NCI-H1048 (cell line): ENCODE data around the gene PSMC1.
"Not testable (repeated sequence)": the region's sequence is repeated elsewhere in the genome, so short reads cannot be mapped to it uniquely, and the experiment has no call there.

ENCODE experiments used
- DNase-seq: peaks from one replicate; lab custom pipeline; 2025; lab: John Stamatoyannopoulos, UW

Gene PSMC1

DNA sequence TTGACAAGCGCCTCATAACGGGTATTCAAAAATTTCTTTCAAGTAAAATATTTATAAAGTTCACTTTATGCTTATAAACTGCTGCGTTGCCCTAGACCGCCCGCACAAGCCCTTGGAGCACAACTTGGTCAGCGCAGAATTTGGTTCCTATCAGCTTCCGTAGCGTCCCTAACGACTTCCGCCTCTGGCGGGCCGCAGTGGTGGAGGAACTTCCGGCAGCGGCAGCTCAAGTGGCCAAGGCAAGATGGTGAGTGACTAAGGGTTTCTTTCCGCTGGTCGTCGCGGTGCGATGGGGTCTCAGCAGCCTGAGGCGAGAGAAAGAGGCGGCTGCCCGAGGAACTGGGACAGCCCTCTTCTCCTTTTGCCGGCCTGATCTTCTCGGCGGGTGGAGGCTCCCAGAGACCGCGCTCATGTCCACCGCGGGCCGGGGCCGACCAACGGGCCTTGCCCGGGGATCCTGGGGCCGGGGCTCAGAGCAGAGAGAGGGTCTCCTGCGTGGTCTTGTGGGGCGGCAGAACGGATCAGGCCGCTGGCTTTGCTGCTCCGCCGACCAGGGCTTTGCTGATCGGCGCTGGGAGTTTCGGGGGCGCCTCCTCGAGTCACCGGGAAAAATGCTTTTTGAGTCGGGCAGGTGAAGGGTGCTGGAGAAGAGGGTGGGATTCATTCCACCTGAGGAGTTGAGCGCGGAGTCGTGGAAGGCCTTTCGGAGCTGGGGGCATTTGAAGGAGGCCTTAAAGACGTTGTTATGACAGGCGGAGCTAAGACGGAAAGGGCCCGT, at the start of gene PSMC1:
Gene PSMC1 (plus strand): TSS at position 200 of the 778 bp plus-strand sequence. CDS start 45 bp downstream, at position 245.
- DNase-seq, result peak; percentile 76

DNA sequence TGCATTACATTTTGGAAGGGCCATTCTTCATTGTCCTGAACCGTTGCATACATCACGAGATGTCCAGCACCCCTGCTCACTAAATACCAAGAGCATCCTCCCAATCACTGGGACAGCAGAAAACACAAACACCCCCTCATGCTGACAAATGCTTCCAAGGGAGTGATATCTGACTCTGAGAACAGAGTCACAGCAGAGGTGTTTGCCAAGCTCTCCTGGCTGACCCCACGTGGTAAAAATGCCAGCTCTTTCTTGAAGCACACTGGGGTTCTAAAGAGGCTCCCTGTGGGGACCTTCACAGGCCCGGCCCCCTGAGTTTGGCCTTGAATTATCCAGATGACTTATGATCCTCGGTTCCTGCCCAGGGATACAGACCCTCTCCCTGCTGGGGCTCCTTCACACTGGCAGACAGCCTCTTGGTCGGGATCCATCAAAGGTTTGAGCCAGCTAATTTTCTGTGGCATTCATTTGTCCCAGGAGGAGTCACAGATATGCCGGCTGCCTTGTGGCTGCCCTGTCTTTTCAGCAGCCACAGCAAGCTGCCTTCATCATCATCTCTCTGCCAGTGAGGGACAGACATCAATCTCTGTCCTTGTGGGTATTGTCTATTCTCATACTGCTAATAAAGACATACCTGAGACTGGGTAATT, 43.1 kb upstream of the PSMC1 start:
- DNase-seq, result no peak

DNA sequence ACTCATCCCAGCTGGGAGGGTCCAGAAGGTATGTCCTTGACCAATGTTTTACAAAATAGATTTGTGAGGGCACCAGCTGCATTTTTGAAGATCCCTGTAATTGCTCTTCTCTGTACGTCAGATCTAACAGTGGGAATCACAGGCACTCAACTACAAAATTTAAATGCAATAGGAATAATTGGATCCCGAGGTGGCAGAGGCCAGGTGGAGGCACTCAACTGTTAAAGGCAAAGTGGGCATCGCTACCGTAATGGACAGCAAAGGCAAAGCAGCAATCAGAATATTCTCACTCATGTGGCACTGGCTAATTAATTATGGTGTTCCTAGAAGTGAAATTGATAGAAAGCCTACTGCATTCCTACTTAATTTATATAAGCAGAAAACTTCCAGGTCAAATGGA, 27.9 kb upstream of the PSMC1 start:
- no peak for DNase-seq

DNA sequence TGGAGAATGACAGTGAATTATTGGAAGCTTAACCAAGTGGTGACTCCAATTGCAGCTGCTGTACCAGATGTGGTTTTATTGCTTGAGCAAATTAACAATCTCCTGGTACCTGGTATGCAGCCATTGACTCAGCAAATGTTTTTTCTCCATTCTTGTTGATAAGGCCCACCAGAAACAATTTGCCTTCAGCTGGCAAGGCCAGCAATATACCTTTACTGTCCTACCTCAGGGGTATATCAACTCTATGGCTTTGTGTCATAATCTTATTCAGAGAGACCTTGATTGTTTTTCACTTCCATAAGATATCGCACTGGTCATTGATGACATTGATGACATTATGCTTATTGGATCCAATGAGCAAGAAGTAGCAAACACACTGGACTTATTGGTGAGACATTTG, 26.4 kb upstream of the PSMC1 start:
- not testable (repeated sequence) for DNase-seq

DNA sequence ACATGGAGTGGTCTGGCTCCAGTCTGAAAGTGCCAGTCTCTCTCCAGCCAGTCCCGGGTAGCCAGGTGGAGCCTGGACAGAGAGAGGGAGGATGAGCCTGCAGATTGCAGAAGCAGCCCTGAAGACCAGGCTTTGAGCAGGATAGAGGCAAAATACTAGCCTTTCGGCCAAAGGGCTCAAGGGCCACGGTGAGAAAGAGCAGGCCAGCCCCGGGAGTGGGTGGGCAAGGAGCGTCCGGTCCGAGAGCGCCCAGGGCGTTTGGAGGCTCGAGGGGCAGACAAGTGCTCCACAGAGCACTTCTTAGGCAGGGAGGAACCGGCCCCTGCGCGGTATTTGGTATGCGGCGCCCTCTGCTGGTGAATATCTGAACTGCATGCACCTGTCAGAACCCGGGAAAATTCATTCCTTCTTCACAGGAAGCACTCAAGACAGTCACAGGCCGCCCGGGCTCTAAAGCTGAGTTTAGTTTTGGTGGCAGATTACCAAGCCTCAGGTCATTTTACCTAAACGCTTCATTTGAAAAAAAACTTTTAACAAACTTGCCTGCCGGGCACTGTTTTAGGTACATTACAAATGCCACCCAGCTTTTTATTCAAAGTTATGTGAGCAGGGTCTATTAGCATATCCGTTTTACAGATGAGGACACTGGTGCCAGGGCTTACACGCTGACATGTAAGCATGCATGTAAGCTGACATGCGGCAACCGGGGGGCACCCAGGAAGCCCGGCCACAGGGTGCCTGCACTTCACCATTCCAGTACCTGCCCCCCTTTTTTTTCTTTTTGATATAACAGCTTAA, 21.0 kb upstream of the PSMC1 start:
- DNase-seq, result no peak

DNA sequence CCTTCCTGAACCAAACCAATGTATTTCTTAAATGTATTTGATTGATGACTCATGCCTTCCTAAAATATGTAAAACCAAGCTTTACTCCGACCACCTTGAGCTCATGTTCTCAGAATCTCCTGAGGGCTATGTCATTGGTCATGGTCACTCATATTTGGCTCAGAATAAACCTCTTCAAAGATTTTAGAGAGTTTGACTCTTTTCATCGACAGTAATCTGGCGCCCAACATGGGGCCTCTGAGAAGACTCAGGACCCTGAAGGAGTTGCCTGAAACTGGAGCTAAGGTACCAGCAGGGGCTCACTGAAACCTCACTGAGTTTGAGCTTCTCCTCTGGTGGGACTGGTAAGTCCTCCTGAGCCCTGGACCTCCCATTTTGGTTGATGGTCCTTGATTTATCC, 17.2 kb upstream of the PSMC1 start:
- DNase-seq, result no peak

DNA sequence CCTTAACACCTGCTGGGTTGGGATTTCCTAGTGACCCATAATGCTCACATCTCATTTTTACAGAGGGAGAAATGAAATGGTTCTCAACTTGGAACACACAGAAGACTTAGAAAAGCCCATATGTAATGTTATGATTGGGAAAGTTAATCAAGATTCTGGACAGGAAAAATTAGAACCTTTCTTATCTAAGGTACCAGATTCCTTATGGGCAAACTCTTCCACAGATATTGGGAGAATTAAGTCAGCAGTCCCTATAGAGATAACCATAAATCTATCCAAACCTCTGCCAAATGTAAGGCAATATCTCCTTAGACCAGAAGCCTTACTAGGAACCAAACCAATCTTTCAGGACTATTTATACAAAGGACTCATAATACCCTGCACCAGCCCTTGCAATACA, 13.9 kb upstream of the PSMC1 start:
- no peak for DNase-seq

DNA sequence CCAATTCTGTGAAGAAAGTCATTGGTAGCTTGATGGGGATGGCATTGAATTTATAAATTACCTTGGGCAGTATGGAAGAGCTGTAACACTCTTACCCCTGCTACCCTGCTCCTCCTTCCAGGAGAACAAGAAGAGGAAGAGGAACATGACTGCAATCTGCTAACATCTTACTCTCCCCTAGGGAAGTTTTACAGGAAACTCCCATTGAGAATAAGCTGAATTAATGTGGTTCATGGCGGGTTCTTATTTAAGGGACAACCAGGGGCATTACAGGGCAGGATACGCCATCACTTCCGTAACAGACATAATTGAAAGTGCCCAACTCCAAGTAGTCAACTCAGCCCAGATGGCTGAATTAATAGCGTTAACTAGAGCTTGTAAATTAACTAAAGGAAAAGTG, 9.4 kb upstream of the PSMC1 start:
- no peak for DNase-seq

DNA sequence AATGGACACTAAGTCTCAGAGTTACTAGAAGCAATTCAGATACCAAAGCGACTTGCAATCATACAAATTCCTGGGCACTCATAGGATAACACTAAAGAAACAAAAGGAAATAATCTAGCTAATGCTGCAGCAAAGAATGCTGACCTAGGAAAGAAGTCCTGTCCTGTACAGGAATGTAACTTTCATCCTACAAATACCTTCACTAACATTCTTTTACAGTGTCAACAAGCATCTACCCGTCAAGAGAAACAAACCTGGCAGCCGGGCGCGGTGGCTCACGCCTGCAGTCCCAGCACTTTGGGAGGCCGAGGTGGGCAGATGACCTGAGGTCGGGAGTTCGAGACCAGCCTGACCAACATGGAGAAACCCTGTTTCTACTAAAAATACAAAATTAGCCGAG, 8.9 kb upstream of the PSMC1 start:
- DNase-seq, result not testable (repeated sequence)

DNA sequence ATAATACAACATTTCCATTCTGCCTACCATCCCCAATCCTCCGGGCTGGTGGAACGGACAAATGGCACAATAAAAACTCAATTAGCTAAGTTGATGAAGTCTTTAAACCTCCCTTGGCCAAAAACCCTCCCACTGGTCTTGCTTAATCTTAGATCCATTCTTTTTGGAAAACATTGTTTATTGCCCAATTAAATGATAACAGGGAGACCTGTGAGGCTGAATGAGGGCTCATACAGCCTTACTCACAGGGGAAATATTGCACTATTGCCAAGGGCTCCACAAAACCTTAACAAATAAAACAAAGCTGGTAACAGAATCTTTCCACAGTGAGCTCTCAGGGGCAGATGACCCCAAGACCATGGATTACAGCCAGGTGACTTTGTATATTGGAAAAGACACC, 7.8 kb upstream of the PSMC1 start:
- no peak for DNase-seq

DNA sequence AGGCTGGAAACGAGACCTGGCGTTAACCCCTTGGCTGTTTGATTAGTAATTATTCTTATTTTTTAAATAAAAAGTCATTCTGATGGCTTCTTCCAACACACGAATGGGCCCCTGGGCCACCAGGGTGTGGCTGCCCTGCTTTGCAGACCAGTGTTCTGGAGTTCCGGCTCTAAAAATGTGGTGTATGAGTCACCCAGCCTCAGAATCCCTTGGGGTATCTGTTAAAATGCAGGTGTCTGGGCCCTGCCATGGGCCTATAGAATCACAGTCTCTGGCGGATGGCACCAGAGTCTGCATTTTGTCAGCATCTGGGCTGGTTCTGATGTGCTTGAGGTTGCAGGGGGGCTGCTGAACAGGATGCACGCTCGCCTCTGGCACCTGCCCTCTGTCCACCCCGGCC, 2.5 kb upstream of the PSMC1 start:
- no peak for DNase-seq

DNA sequence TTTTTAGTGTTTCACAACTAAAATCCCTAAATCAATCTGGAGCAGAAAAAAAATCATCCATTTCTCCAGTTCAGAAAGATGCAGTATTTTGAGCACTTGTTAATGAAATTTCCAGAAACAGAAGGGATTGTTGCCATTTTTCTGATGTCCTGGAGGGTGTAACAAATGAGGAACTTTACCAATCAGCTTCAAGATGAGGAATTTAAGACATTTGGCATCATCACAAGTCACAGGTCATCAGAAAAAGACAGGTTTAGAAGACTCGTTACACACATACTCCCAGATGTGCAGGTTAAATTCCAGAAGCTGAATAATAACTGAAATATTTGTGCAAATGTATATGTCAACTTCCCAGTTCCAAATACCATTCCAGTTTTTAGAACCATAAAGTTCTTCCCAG, 482 bp upstream of the PSMC1 start:
- no peak for DNase-seq

DNA sequence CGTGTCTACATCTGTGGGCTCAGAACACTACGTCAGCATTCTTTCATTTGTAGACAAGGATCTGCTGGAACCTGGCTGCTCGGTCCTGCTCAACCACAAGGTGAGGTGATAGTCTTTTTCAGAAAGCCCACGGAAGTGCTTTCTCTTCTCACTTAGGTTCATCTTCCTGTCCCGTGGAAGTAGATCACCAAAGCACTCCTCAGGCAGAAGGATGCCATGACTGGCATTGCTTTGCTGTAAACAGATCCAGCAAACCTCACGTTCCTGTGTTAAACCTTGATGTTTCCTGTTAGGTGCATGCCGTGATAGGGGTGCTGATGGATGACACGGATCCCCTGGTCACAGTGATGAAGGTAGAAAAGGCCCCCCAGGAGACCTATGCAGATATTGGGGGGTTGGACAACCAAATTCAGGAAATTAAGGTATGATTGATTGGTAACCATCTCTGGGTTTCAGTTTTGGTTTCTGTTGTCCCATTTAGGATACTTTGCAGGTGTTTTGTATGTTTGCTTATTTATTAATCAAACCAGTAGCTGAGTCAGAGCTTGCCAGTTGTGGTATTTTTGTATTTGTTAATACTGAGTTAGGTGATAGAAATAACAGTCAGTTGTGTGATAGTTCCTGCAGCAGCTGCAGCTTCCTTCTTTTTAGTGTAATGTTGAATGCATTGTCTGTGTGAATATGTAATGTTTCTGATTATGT, 7.5 kb downstream of the PSMC1 start:
- DNase-seq, result no peak

DNA sequence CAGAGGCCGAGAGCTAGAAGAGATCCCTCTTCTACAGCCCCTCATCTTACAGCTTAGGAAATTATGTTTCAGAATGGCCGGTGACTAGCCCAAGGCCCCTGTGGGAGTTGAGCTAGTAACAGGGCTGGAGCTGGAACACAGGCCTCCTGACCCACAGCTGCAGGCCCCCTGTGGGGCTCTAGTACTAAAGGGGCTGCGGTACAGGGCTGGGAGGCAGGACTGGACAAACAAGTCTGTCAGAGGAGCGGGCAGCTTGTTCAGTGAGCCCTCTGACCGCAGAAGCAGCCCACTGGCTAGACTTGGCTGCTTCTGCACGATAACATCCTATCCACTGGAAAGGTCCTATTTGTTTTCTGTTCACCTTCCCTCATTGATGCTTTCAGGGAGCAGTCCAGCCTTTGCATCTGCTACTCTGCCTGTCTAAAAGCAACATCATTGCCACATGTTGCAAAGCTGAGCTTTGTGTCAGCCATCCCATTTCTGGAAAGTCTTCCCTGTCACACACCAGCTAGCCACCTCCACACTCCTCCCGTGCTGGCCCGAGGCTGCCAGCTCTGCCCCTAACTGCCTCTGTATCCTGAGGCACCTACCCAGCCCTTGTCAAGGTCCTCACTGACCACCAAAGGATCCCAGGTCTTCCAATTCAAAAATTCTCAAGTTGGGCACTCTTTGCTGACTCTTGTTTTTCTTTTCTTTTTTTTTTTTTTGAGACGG, 10.2 kb downstream of the PSMC1 start:
- DNase-seq, result no peak

DNA sequence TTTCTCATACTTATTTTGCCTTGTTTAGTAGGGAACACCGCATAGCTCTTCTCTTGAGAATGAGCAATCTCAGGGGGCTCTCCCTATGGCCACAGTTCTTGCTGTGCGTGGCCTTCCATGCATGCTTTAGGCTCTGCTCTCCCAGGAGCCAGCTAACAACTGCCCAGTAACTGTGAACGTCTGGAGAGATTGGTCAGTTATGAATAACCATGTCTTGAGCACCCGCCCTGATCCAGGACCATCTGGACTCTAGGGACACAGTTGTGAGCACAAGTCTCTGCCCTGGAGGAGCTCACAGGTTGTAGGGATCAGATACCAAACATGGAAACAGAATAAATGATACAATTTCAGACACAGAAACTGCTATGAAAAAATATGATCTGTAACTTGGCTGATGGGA, 12.1 kb downstream of the PSMC1 start:
- DNase-seq, result no peak

DNA sequence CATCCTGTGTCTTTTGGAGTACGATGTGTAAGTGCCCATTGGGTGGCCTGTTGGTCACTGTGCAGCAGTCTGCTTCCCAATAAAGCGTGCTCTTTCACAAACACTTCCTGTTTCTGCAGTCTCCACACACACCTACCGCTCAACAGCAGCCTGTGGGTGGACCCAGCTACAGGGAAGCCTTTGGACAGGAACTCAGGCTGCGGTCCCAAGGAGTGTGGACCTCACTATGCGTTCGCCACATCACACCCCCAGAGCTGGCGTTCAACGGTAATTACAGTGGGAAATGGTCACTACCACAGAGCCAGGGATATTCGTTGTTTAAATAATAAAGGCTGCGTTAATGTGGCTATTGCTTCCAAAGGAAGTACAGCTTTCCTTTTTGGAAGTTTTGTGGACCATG, 16.2 kb downstream of the PSMC1 start:
- DNase-seq, result no peak

DNA sequence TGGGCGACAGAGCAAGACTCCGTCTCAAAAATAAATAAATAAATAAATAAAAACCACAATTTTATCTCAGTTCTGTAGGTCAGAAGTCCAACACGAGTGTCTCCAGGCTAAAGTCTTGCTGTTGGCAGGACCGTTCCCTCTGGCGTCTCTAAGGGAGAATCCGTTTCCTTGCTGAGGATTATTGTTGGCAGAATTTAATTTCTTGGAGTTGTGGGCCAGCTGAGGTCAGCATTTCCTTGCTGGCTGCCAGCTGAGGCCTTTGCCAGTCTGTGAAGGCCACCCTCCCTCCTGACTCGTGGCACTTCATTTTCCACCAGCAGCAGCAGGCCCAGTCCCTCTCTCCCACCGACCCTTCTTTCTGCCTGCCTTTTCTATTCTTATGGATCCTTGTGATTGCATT, 17.2 kb downstream of the PSMC1 start:
- no peak for DNase-seq

DNA sequence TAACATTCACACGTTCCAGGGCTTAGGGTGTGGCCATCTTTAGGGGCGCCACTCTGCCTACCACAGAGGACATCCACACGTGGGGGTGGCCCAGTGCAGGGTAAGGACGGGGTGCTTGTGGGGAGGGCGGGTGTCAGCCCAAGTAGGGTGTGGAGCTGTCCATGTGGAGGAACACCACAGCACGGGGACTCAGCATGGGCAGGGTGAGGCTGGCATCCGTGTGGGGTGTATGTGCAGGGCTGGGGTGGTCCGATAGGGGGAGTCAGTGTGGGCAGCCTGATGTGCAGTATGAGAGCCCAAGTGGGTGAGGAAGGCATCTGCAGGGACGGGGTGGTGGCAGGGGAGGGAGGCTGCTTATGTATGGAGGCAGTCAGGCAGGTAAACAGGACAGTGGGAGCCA, 17.7 kb downstream of the PSMC1 start:
- DNase-seq, result no peak

DNA sequence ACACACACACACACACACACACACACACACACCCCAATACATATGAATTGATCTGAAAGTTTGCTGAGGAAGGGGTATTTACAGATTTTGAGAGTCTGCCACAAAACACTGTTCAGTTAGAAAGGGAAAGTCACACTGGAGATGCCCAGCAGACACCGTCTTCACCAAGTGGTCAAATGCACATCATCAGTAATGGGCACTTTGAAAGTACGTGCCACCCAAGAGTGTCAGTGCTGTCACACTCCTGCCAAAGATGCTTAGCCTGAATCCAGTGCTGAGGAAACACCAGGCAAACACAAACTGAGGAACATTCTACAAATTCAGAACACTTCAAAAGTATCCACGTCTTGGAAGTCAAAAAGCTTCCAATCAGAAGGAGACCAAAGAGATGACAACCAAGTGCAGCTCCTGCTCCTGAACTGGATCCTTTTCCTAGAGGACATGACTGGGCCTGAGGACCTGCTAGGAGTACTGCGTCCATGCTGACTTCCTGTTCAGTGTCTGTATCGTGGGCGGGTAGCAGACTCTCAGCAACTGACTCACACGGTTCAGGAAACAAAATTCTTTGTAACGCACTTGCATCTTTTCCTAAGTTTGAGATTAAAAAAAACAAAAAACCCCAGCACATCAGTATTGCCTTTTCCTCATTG, 18.6 kb downstream of the PSMC1 start:
- DNase-seq, result no peak

DNA sequence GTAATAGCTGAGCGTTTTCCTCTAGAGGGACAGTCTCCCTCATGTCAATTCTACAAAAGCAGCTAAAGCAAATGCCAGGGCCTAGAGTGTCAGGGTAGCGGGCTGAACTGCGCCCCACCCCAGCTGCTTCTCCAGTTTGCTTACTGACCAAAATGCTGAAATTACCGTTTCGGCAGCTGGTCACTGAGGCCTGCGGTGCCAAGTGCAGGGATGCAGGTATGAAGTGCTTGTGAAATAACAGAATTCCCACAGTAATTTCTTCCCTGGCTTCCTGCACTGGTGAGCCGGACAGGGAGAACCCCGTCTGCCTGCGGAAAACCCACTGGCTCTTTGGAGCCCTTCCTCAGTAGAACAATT, 19.1 kb downstream of the PSMC1 start:
- no peak for DNase-seq

DNA sequence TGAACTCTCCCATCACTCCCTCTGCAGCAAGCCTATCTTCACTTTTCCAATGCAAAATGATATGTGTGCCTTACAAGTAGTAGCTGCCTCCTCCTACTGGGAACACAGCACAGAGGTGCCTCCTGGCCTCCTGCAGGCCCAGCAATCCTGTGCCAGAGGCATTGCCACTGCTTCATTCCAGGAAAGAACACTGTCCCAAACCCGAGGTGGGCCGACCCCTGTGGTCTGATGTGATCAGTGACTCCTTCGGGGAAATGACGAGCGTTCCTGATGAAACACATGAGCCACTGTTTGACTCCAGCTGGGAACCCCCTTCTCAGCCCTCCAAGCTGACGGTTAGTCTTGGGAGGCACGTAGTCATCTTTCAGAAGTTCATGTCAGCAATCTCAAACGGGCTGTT, 19.5 kb downstream of the PSMC1 start:
- no peak for DNase-seq
